Effector memory CD4-positive, alpha-beta T cell (primary cell): ENCODE data around the gene COPG2.
"Not testable (repeated sequence)": the region's sequence is repeated elsewhere in the genome, so short reads cannot be mapped to it uniquely, and the experiment has no call there.

ENCODE experiments used
- DNase-seq, 3 donors: peaks; one replicate each; pipeline ENCODE4 v3.0.0-alpha.2; 2020
- H3K27ac ChIP-seq: 2 replicates; pipeline ENCODE4 v1.7.0; 2013; ENCODE audit warnings: mild to moderate bottlenecking, low read length, moderate library complexity; ENCODE audit not compliant: insufficient read depth, poor library complexity, severe bottlenecking
- H3K27me3 ChIP-seq: replicated peaks from 2 replicates; pipeline ENCODE4 v1.7.0; 2013; ENCODE audit warnings: mild to moderate bottlenecking, low read length; ENCODE audit not compliant: insufficient read depth, control insufficient read depth, poor library complexity, severe bottlenecking
- H3K36me3 ChIP-seq: 2 replicates; pipeline ENCODE4 v1.7.0; 2013; ENCODE audit warnings: mild to moderate bottlenecking, low read length, moderate library complexity; ENCODE audit not compliant: control insufficient read depth, insufficient read depth
- H3K4me1 ChIP-seq: 2 replicates; pipeline ENCODE4 v1.7.0; 2013; ENCODE audit warnings: low read length, mild to moderate bottlenecking; ENCODE audit not compliant: control insufficient read depth, insufficient read depth, poor library complexity, severe bottlenecking
- H3K4me3 ChIP-seq: 2 replicates; pipeline ENCODE4 v1.7.0; 2013; ENCODE audit warnings: low read length, low read depth, mild to moderate bottlenecking; ENCODE audit not compliant: insufficient read depth, poor library complexity, severe bottlenecking
- H3K9me3 ChIP-seq: 2 replicates; pipeline ENCODE4 v1.7.0; 2013; ENCODE audit warnings: mild to moderate bottlenecking, low read length, moderate library complexity; ENCODE audit not compliant: control insufficient read depth

COPG2 gene

DNA sequence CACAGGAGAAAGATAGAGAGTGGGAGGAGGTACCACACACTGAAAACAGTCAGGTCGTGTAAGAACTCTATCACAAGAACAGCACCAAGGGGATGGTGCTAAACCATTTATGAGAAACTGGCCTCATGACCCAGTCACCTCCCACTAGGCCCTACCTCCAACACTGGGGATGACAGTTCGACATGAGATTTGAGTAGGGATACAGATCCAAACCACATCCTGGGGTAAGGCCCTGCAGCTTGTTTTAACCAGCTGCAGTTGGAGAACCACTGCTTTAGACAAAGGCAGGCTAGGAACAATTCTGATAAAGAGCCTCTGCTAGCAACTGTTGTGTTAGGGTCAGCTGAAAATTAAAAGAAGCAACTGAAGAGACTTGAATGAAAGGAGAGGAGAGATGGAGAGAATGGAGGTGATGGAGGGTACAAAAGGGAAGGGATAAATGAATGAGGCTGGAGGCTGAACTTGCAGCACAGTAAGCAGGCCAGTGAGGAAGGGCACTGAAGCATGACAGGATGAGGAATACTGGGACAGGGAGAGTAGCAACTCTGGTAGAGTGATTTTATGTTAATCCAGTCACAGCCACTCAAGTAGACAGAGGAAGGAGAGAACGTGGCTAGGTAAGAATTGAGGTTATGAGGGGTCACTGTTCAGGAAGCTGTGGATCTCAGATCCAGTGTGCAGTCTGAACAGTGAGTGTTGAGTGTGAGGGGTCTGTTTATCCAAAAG, 153.1 kb downstream of the COPG2 start:
- no peak overlapping the region for H3K27ac ChIP-seq
- H3K4me3 ChIP-seq, result no peak overlapping the region
- H3K36me3 ChIP-seq, result no peaks in the 10 kb centered on the region
- H3K9me3 ChIP-seq, result no peaks in the 10 kb centered on the region
- no peaks in the 10 kb centered on the region for H3K4me1 ChIP-seq
- H3K27me3 ChIP-seq, result no peaks in the 10 kb centered on the region
- DNase-seq, result no peak

DNA sequence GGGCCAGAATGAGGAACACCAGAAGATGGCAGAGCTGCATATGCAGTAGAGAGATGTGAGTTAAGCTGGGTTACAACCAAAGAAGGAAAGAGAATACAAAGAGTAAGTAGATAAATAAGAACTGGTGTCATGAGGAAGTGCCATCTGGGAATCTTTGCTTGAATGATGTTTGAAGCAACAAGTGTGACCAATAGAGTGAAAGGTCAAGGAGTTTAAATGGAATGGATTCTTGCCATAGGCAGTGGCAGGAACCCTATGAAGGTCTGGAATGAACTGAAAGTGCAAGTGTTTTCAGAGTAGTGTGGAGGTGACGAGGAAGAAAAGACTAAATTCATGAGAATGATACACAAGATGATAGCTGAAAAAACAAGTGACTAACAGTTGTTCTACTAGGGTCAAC, 155.1 kb downstream of the COPG2 start:
- H3K27ac ChIP-seq, result no peak overlapping the region
- no peaks in the 10 kb centered on the region for H3K4me1 ChIP-seq
- no peaks in the 10 kb centered on the region for H3K36me3 ChIP-seq
- H3K9me3 ChIP-seq, result no peaks in the 10 kb centered on the region
- no peak for DNase-seq
- H3K27me3 ChIP-seq, result no peaks in the 10 kb centered on the region
- H3K4me3 ChIP-seq, result no peak overlapping the region

DNA sequence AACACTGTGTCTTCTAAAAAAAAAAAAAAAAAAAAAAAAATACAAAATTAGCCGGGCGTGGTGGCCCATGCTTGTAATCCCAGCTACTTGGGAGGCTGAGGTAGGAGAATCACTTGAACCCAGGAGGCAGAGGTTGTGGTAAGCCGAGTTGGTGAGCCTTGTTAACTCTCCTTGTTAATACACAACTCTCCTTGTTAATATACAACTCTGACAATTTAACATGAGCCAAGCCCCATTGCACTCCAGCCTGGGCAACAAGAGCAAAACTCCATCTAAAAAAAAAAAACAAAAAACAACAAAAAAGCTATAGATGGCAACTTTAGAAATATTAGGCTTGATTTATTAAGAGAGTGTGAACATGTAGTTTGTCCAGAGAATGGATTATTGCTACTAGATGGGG, 156.5 kb downstream of the COPG2 start:
- H3K4me3 ChIP-seq, H3K4me1 ChIP-seq, DNase-seq, H3K27ac ChIP-seq, H3K36me3 ChIP-seq, H3K9me3 ChIP-seq, H3K27me3 ChIP-seq: not testable (repeated sequence)

DNA sequence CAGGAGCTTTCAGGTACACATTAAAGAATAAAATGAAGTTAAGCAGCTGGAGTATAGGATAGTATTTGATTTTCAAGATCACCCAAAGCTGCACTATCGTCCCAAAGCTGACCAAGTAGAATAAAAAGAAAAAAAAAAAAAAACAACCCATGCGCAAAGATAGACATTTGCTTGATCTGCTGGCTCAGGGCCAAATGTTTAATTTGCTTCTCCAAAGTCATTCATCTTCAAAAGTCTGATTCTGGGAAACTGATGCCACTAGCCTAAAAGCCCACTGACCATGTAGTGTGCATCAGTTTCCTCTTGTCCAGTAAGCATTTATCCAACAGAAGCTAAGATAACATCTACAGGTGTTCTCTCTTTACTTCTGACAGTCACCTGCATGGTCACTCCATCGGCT, 162.2 kb downstream of the COPG2 start:
- Histone ChIP-seq H3K27me3 (no peaks in the 10 kb centered on the region), H3K9me3 (no peaks in the 10 kb centered on the region), H3K27ac (no peak overlapping the region), H3K4me3 (no peak overlapping the region), H3K4me1 (no peaks in the 10 kb centered on the region), H3K36me3 (peaks cover 4% of the 10 kb centered on the region)
- DNase-seq, result no peak

DNA sequence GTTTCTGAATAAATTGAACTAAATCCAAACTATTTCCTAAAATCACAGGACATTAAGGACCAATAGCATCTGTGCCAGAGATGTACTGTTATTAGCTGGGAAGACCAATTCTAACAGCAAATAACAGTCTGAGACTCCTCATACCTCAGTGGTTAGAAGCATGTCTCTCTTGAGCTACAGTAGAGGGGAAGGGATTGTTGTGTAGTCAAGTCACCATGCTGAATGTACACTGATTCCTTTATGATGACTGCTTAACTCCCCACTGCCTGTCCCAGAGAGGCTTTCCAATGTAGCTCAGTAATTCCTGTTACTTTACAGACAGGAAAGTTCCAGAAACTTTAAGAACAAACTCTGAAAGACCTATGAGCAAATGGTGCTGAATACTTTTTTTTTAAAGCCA, 162.8 kb downstream of the COPG2 start:
- Histone ChIP-seq H3K4me3 (no peak overlapping the region), H3K36me3 (peaks cover 4% of the 10 kb centered on the region)
- DNase-seq, result no peak

DNA sequence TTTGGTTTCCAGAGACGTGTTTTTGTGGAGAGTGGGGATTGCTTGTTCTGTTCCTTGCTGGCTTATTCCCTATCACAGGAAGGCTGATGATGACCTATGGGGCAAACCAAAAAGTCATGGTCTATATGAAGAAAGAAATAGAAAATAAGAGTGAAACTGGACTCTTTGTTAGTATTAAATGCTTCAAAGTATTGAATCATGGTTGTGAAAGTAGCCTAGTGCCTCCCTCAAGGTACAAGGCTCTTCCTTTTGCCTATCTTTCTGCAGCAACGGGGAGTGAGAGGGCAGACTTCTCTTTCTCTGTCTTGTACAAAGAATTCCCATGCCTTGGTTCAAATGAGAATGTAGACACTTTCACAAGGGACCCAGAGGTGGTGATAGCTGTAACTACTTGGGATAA, 167.6 kb downstream of the COPG2 start:
- H3K4me3 ChIP-seq, result no peak overlapping the region
- H3K27me3 ChIP-seq, result no peaks in the 10 kb centered on the region
- H3K9me3 ChIP-seq, result no peaks in the 10 kb centered on the region
- H3K4me1 ChIP-seq, result no peaks in the 10 kb centered on the region
- DNase-seq, result no peak
- no peaks in the 10 kb centered on the region for H3K36me3 ChIP-seq
- no peak overlapping the region for H3K27ac ChIP-seq

More for the DNA sequence above, 162.8 kb downstream of the COPG2 start:
- H3K27me3 ChIP-seq, result no peaks in the 10 kb centered on the region
- H3K9me3 ChIP-seq, result no peaks in the 10 kb centered on the region
- no peaks in the 10 kb centered on the region for H3K4me1 ChIP-seq
- no peak overlapping the region for H3K27ac ChIP-seq

DNA sequence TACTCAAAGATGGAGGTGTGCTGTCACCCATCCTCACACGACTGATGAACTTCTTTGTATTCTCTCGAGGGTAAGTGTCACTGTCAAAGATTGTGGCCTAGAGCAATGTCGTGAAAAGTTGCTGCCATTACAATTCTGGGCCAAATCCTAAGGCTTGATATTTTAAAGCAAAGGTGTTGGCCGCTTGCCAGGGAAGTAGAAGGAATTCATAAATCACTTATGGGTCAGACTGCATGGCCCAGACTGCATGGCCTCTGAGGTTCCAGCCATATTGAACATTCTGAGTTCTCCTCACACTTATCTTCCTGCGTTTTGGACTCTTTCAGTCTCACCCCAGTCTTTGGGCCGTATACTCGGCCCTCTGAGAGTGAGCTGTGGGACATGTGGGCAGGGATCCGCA, 168.1 kb downstream of the COPG2 start:
- no peak for DNase-seq

DNA sequence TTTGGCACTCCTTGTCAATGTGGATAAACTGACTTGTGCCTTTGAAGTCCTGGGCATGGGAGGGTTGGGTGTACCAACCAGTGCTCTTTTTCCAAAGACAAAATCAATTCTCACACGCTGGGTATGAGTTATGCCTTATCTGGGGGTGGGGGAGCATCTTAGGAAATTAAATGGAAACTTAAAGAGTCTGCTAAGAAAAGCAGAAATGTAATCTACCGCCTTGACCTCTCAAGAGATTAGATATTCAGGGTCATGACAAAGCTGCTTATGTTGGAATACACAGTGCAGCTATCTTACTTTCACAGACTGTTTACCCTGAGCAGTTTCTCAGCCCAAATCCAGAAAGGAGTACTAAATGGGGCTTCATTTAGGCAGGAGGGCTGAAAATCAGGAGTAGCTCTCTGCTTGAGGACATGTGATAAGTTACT, 174.1 kb downstream of the COPG2 start:
- Histone ChIP-seq H3K36me3 (no peaks in the 10 kb centered on the region), H3K4me1 (peaks cover 9% of the 10 kb centered on the region), H3K4me3 (no peak overlapping the region), H3K27ac (no peak overlapping the region), H3K27me3 (peaks cover 6% of the 10 kb centered on the region), H3K9me3 (no peaks in the 10 kb centered on the region)
- DNase-seq, result no peak

More for the DNA sequence above, 168.1 kb downstream of the COPG2 start:
- Histone ChIP-seq H3K27ac (no peak overlapping the region), H3K4me1 (no peaks in the 10 kb centered on the region), H3K36me3 (no peaks in the 10 kb centered on the region), H3K27me3 (no peaks in the 10 kb centered on the region), H3K4me3 (no peak overlapping the region), H3K9me3 (no peaks in the 10 kb centered on the region)

DNA sequence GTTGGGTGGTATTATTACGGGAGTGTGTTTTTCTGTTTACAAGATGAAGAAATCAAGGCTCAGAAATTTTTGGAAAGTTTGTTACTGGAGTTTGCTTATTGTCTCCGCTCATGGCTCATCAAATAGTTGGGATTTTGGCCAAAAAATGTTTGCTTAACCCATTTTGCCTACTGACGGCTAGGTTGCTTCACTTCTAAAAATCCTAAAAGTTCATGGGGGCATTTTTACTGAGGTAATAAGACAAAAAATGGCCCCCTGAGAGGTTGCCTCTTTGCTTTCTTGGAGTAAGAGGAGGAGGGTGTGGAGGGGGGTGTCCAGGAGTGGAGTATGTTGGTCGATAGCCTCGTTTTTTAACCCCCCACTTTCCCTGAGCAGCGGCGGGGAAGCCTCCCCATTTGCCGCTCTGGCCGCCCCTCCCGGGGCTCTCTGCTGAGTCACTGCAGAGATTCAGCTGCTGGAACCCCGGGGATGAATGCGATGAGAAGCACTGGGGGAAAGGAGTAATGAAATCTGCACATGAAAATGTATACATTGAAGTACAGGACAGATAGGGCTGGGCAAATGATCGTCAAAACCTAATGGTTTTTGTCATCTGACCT, 175.2 kb downstream of the COPG2 start:
- Histone ChIP-seq H3K4me3 (no peak overlapping the region), H3K4me1 (peaks cover 9% of the 10 kb centered on the region), H3K27me3 (peaks cover 6% of the 10 kb centered on the region), H3K36me3 (no peaks in the 10 kb centered on the region), H3K27ac (no peak overlapping the region), H3K9me3 (no peaks in the 10 kb centered on the region)
- DNase-seq, result no peak

DNA sequence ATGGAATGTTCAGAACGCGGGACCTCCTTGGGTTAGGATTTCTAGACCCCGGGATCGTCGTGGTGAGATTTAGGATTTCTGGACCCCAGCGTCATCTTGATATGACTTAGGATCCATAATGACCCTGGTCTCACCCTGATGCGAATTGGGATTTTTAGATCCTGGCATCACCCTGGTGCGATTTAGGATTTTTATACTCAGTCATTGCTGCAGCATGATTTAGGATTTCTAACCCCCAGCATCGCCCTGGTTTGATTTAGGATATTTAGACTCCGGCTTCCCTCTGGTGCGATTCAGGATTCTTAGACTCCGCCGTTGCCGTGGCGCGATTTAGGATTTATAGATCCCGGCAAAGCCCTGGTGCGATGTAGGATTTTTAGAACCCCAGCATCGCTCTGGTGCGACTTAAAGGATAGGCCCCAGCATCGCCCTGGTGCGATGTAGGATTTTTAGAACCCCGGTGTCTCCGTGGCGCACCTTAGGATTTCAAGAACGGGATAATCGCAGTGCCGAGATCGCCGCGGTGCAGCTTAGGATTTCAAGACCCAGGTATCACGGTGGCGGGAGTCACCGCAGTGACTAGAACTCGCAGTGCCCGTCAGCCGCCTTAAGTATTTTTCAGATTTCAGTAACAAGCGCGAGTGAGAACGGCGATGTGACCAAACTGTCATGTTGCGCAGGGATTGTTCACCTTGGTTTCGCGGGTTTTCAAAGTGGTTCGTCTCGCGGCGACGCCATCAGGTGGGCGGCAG, 175.8 kb downstream of the COPG2 start:
- H3K4me1 ChIP-seq, result peaks cover 9% of the 10 kb centered on the region
- H3K27ac ChIP-seq, result no peak overlapping the region
- H3K36me3 ChIP-seq, result no peaks in the 10 kb centered on the region
- H3K4me3 ChIP-seq, result no peak overlapping the region
- H3K27me3 ChIP-seq, result peaks cover 6% of the 10 kb centered on the region
- H3K9me3 ChIP-seq, result no peaks in the 10 kb centered on the region
- no peak for DNase-seq
